ENCODE measurements around the gene MAMDC2.

The MAMDC2 gene

GRCh38 chr9:70020991-70021571, 22.6 kb upstream of the MAMDC2 start:
- Histone ChIP-seq H3K4me3 (replicated peaks; ENCODE audit: low read depth, low read length) (no peak overlapping the region), H3K36me3 (ENCODE audit: control insufficient read depth, insufficient read depth, low read length) (no peaks in the 10 kb centered on the region), H3K27me3 (replicated peaks; ENCODE audit: control insufficient read depth, insufficient read depth, low read length) (no peaks in the 10 kb centered on the region)
- DNase-seq (ENCODE audit: extremely low read depth, insufficient read length) = no peak
- TF ChIP-seq, protein P1, sequence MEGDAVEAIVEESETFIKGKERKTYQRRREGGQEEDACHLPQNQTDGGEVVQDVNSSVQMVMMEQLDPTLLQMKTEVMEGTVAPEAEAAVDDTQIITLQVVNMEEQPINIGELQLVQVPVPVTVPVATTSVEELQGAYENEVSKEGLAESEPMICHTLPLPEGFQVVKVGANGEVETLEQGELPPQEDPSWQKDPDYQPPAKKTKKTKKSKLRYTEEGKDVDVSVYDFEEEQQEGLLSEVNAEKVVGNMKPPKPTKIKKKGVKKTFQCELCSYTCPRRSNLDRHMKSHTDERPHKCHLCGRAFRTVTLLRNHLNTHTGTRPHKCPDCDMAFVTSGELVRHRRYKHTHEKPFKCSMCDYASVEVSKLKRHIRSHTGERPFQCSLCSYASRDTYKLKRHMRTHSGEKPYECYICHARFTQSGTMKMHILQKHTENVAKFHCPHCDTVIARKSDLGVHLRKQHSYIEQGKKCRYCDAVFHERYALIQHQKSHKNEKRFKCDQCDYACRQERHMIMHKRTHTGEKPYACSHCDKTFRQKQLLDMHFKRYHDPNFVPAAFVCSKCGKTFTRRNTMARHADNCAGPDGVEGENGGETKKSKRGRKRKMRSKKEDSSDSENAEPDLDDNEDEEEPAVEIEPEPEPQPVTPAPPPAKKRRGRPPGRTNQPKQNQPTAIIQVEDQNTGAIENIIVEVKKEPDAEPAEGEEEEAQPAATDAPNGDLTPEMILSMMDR (IDR thresholded peaks at IDR 0.05; ENCODE audit: insufficient read depth, low read length, poor library complexity, severe bottlenecking) = no peak

- DNase-seq (ENCODE audit: extremely low read depth, insufficient read length) = no peak
- Histone ChIP-seq H3K27me3 (replicated peaks; ENCODE audit: control insufficient read depth, insufficient read depth, low read length) (no peaks in the 10 kb centered on the region), H3K4me3 (replicated peaks; ENCODE audit: low read depth, low read length) (no peak overlapping the region), H3K36me3 (ENCODE audit: control insufficient read depth, insufficient read depth, low read length) (no peaks in the 10 kb centered on the region)
- TF ChIP-seq, protein P1 (IDR thresholded peaks at IDR 0.05; ENCODE audit: insufficient read depth, low read length, poor library complexity, severe bottlenecking) = no peak
Measured at GRCh38 chr9:70028287-70028686, 15.4 kb upstream of the MAMDC2 start.

DNA sequence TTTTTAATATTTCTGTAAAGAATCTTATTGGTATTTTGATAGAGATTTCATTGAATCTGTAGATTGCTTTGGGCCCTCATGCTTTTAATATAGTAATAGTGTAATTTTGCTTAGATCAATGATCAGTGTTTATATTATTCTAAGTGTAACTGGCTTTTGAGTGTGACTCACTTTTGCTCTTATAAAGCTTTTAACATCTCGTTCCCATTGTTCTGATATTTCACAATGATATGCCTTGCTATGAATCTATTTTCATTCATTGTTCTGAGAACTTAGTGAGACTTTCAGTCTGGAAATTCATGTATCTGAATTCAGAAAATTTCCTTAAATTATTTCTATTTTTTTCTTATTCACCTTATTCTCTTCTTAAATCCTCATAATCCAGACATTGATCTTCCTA, 13.5 kb upstream of the MAMDC2 start:
- no peak for DNase-seq (ENCODE audit: extremely low read depth, insufficient read length)
- no peak overlapping the region for H3K4me3 ChIP-seq (replicated peaks; ENCODE audit: low read depth, low read length)
- H3K36me3 ChIP-seq (ENCODE audit: control insufficient read depth, insufficient read depth, low read length) = no peaks in the 10 kb centered on the region
- H3K27me3 ChIP-seq (replicated peaks; ENCODE audit: control insufficient read depth, insufficient read depth, low read length) = no peaks in the 10 kb centered on the region
- TF ChIP-seq, protein P1 (IDR thresholded peaks at IDR 0.05; ENCODE audit: insufficient read depth, low read length, poor library complexity, severe bottlenecking) = no peak

- no peaks in the 10 kb centered on the region for H3K36me3 ChIP-seq (ENCODE audit: control insufficient read depth, insufficient read depth, low read length)
- H3K27me3 ChIP-seq (replicated peaks; ENCODE audit: control insufficient read depth, insufficient read depth, low read length) = no peaks in the 10 kb centered on the region
- no peak overlapping the region for H3K4me3 ChIP-seq (replicated peaks; ENCODE audit: low read depth, low read length)
- DNase-seq (ENCODE audit: extremely low read depth, insufficient read length) = no peak
- TF ChIP-seq, protein P1 (IDR thresholded peaks at IDR 0.05; ENCODE audit: insufficient read depth, low read length, poor library complexity, severe bottlenecking) = no peak
Measured at GRCh38 chr9:70031141-70031545, 12.5 kb upstream of the MAMDC2 start.

GRCh38 chr9:70034271-70034711, 9.4 kb upstream of the MAMDC2 start:
- Histone ChIP-seq H3K27me3 (replicated peaks; ENCODE audit: control insufficient read depth, insufficient read depth, low read length) (no peaks in the 10 kb centered on the region), H3K36me3 (ENCODE audit: control insufficient read depth, insufficient read depth, low read length) (no peaks in the 10 kb centered on the region), H3K4me3 (replicated peaks; ENCODE audit: low read depth, low read length) (no peak overlapping the region)
- TF ChIP-seq, protein P1 (IDR thresholded peaks at IDR 0.05; ENCODE audit: insufficient read depth, low read length, poor library complexity, severe bottlenecking) = no peak
- no peak for DNase-seq (ENCODE audit: extremely low read depth, insufficient read length)

DNA sequence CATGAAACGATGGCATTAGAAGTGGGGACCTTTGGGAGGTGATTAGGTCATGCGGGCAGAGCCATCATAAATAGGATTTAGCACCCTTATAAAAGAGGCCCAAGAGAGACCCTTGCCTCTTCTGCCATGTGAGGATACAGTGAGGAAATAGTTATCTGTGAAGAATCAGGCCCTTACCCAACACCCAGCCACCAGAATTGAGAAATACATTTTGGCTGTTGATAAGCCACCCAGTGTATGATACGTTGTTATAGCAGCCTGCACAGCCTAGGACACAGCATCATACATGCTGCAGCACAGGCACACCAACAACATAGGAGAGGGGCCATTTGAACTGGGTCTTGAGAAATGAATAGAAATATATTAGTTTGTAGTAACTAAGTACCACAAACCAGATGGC, 8.0 kb upstream of the MAMDC2 start:
- TF ChIP-seq, protein P1 (IDR thresholded peaks at IDR 0.05; ENCODE audit: insufficient read depth, low read length, poor library complexity, severe bottlenecking) = no peak
- no peak for DNase-seq (ENCODE audit: extremely low read depth, insufficient read length)
- Histone ChIP-seq H3K36me3 (ENCODE audit: control insufficient read depth, insufficient read depth, low read length) (no peaks in the 10 kb centered on the region), H3K4me3 (replicated peaks; ENCODE audit: low read depth, low read length) (no peak overlapping the region), H3K27me3 (replicated peaks; ENCODE audit: control insufficient read depth, insufficient read depth, low read length) (no peaks in the 10 kb centered on the region)
